Activated CD8-positive, alpha-beta memory T cell treated with anti-CD3 and anti-CD28 coated beads, Interleukin-2, amount 10 ng/mL, durations not matched to agents 7 days and 5 days (primary cell): Measurements from ENCODE around the gene INTS4. TPM values are rescaled to one million over a fixed set of nuclear protein-coding genes. Genes with fewer than 3 reads are reported as not detected.
"Not testable (repeated sequence)": the region's sequence is repeated elsewhere in the genome, so short reads cannot be mapped to it uniquely, and the experiment has no call there.

Experiments
- ATAC-seq: fragments of 150-1000 bp; cut with Tn5 transposase; one replicate; pipeline ENCODE4 v1.10.0; 2021; ENCODE audit warnings: moderate library complexity
- CTCF ChIA-PET: fragments of 350-600 bp; sonication (Branson Sonifier 250); formaldehyde crosslinking; loops from one replicate; lab custom pipeline; 2021; ENCODE audit warnings: antibody characterized with exemption; lab: Charles Lee
- DNase-seq: peaks from one replicate; pipeline ENCODE4 v3.0.0-alpha.2; 2020
- H3K27ac Mint-ChIP-seq: one replicate; pipeline ENCODE4 v1.8.0; 2021; ENCODE audit warnings: mild to moderate bottlenecking, mixed read lengths
- H3K27me3 Mint-ChIP-seq: one replicate; pipeline ENCODE4 v1.8.0; 2021; ENCODE audit warnings: mixed read lengths
- H3K36me3 Mint-ChIP-seq: one replicate; pipeline ENCODE4 v1.8.0; 2021; ENCODE audit warnings: mild to moderate bottlenecking, mixed read lengths
- H3K4me1 Mint-ChIP-seq: one replicate; pipeline ENCODE4 v1.8.0; 2021; ENCODE audit warnings: mixed read lengths
- H3K4me3 Mint-ChIP-seq: one replicate; pipeline ENCODE4 v1.8.0; 2021; ENCODE audit warnings: mild to moderate bottlenecking, moderate library complexity, mixed read lengths
- H3K9me3 Mint-ChIP-seq: one replicate; pipeline ENCODE4 v1.8.0; 2022; ENCODE audit warnings: low read depth, mixed read lengths
- total RNA-seq, 2 experiments: library from RNA; stranded (reverse); gene quantifications; one replicate each; pipeline ENCODE4 v1.2.3, GENCODE V29; 2021

The INTS4 gene
- total RNA-seq, 2 experiments from 2014 or later, result 53.9 to 57.9 TPM

- H3K27ac Mint-ChIP-seq, result no peak overlapping the region
- no peaks in the 10 kb centered on the region for H3K4me1 Mint-ChIP-seq
- peaks cover 19% of the 10 kb centered on the region for H3K36me3 Mint-ChIP-seq
- ATAC-seq (no peak), DNase-seq (no peak)
- H3K9me3 Mint-ChIP-seq, result no peaks in the 10 kb centered on the region
- CTCF ChIA-PET, result no interaction called here
- H3K27me3 Mint-ChIP-seq, result no peaks in the 10 kb centered on the region
- H3K4me3 Mint-ChIP-seq, result no peak overlapping the region
These were observed 27.3 kb downstream of the INTS4 start for GRCh38 chr11:77967121-77967520.

GRCh38 chr11:77966338-77966737 is 28.1 kb downstream of the INTS4 start:
- ATAC-seq, result no peak
- Mint-ChIP-seq H3K36me3 (peaks cover 18% of the 10 kb centered on the region), H3K27me3 (no peaks in the 10 kb centered on the region), H3K4me1 (no peaks in the 10 kb centered on the region), H3K4me3 (no peak overlapping the region), H3K9me3 (no peaks in the 10 kb centered on the region), H3K27ac (no peak overlapping the region)
- no peak for DNase-seq
- CTCF ChIA-PET, result no interaction called here

GRCh38 chr11:77959434-77959833 is 35.0 kb downstream of the INTS4 start:
- Mint-ChIP-seq H3K4me3 (no peak overlapping the region), H3K27me3 (no peaks in the 10 kb centered on the region), H3K27ac (no peak overlapping the region), H3K36me3 (peaks cover 22% of the 10 kb centered on the region), H3K9me3 (no peaks in the 10 kb centered on the region), H3K4me1 (no peaks in the 10 kb centered on the region)
- ATAC-seq (no peak), DNase-seq (no peak)
- CTCF ChIA-PET, result no interaction called here

- CTCF ChIA-PET, DNase-seq, H3K27ac Mint-ChIP-seq, H3K27me3 Mint-ChIP-seq, ATAC-seq, H3K9me3 Mint-ChIP-seq, H3K4me3 Mint-ChIP-seq, H3K4me1 Mint-ChIP-seq: not testable (repeated sequence)
- H3K36me3 Mint-ChIP-seq, result peaks cover 27% of the 10 kb centered on the region
These were observed 35.8 kb downstream of the INTS4 start for GRCh38 chr11:77958583-77959177.

- CTCF ChIA-PET, DNase-seq, H3K27ac Mint-ChIP-seq, H3K9me3 Mint-ChIP-seq, H3K4me3 Mint-ChIP-seq, H3K27me3 Mint-ChIP-seq, ATAC-seq, H3K4me1 Mint-ChIP-seq: not testable (repeated sequence)
- H3K36me3 Mint-ChIP-seq, result peaks cover 17% of the 10 kb centered on the region
These were observed 51.2 kb downstream of the INTS4 start for GRCh38 chr11:77943296-77943695.

- H3K9me3 Mint-ChIP-seq, CTCF ChIA-PET, H3K27me3 Mint-ChIP-seq, DNase-seq, H3K27ac Mint-ChIP-seq, H3K4me3 Mint-ChIP-seq, H3K4me1 Mint-ChIP-seq, ATAC-seq: not testable (repeated sequence)
- H3K36me3 Mint-ChIP-seq, result peaks cover 12% of the 10 kb centered on the region
These were observed 52.0 kb downstream of the INTS4 start for GRCh38 chr11:77942465-77942864.

GRCh38 chr11:77933596-77933995 is 60.9 kb downstream of the INTS4 start:
- Mint-ChIP-seq H3K4me1 (peaks cover 18% of the 10 kb centered on the region), H3K36me3 (peaks cover 48% of the 10 kb centered on the region)
- CTCF ChIA-PET, H3K27me3 Mint-ChIP-seq, DNase-seq, H3K4me3 Mint-ChIP-seq, H3K27ac Mint-ChIP-seq, H3K9me3 Mint-ChIP-seq, ATAC-seq: not testable (repeated sequence)

- H3K4me3 Mint-ChIP-seq, DNase-seq, H3K27me3 Mint-ChIP-seq, H3K9me3 Mint-ChIP-seq, CTCF ChIA-PET, H3K27ac Mint-ChIP-seq: not testable (repeated sequence)
- peaks cover 18% of the 10 kb centered on the region for H3K4me1 Mint-ChIP-seq
- peaks cover 50% of the 10 kb centered on the region for H3K36me3 Mint-ChIP-seq
- ATAC-seq, result peak; percentile 16
These were observed 63.9 kb downstream of the INTS4 start for GRCh38 chr11:77930334-77931208.

GRCh38 chr11:77917713-77918112 is 76.8 kb downstream of the INTS4 start:
- H3K4me3 Mint-ChIP-seq, H3K36me3 Mint-ChIP-seq, ATAC-seq, H3K9me3 Mint-ChIP-seq, H3K4me1 Mint-ChIP-seq, H3K27me3 Mint-ChIP-seq, H3K27ac Mint-ChIP-seq, DNase-seq, CTCF ChIA-PET: not testable (repeated sequence)

- H3K4me1 Mint-ChIP-seq, H3K9me3 Mint-ChIP-seq, H3K27ac Mint-ChIP-seq, H3K27me3 Mint-ChIP-seq, CTCF ChIA-PET, DNase-seq, H3K4me3 Mint-ChIP-seq, ATAC-seq: not testable (repeated sequence)
- peaks cover 13% of the 10 kb centered on the region for H3K36me3 Mint-ChIP-seq
These were observed 80.1 kb downstream of the INTS4 start for GRCh38 chr11:77914307-77914791.

GRCh38 chr11:77913608-77914306 is 80.7 kb downstream of the INTS4 start:
- ATAC-seq, DNase-seq, H3K27me3 Mint-ChIP-seq, H3K4me1 Mint-ChIP-seq, H3K9me3 Mint-ChIP-seq, CTCF ChIA-PET, H3K27ac Mint-ChIP-seq, H3K4me3 Mint-ChIP-seq: not testable (repeated sequence)
- peaks cover 14% of the 10 kb centered on the region for H3K36me3 Mint-ChIP-seq

- H3K4me3 Mint-ChIP-seq, ATAC-seq, H3K27ac Mint-ChIP-seq, DNase-seq, H3K9me3 Mint-ChIP-seq, H3K4me1 Mint-ChIP-seq, H3K27me3 Mint-ChIP-seq: not testable (repeated sequence)
- H3K36me3 Mint-ChIP-seq, result peaks cover 15% of the 10 kb centered on the region
- CTCF ChIA-PET, result interaction anchor here (1.0 kb wide), 1 partner anchor 136 kb away, joined by 3 read pairs; no protein-coding TSS in a partner anchor
These were observed 83.6 kb downstream of the INTS4 start for GRCh38 chr11:77910828-77911227.

- CTCF ChIA-PET, result no interaction called here
These were observed 85.2 kb downstream of the INTS4 start for GRCh38 chr11:77909277-77909676.

More at GRCh38 chr11:77909277-77909676, 85.2 kb downstream of the INTS4 start:
- no peak for ATAC-seq
- Mint-ChIP-seq H3K4me3 (no peak overlapping the region), H3K36me3 (peaks cover 15% of the 10 kb centered on the region), H3K4me1 (no peaks in the 10 kb centered on the region), H3K9me3 (no peaks in the 10 kb centered on the region), H3K27ac (no peak overlapping the region), H3K27me3 (no peaks in the 10 kb centered on the region)
- no peak for DNase-seq
